NCI-H187 (cell line): ENCODE data around the gene SERTAD3.
"Not testable (repeated sequence)": the region's sequence is repeated elsewhere in the genome, so short reads cannot be mapped to it uniquely, and the experiment has no call there.

Experiments used
- DNase-seq, 2 experiments: peaks; one replicate each; lab custom pipeline; 2025; lab: John Stamatoyannopoulos, UW

SERTAD3 gene

GRCh38 chr19:40457953-40458596, 13.9 kb upstream of the SERTAD3 start:
- no peak for DNase-seq

- DNase-seq: no peak
Measured at GRCh38 chr19:40457048-40457447, 12.9 kb upstream of the SERTAD3 start.

DNA sequence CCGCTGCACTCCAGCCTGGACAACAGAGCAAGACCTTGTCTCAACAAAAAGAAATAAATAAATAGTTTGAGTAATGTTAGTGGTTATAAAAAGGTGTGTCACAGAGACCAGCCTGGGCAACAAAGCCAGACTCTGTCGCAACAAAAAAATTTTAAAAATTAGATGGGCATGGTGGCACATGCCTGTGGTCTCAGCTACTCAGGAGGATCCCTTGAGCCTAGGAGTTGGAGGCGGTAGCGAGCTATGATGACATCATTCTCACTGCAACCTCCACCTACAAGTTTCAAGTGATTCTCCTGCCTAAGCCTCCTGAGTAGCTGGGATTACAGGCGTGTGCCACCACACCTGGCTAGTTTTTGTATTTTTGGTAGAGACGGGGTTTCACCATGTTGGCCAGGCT, 9.8 kb upstream of the SERTAD3 start:
- not testable (repeated sequence) for DNase-seq

- DNase-seq: no peak
Measured at GRCh38 chr19:40453151-40453735, 9.1 kb upstream of the SERTAD3 start.

GRCh38 chr19:40452016-40452415, 7.9 kb upstream of the SERTAD3 start:
- no peak for DNase-seq

DNA sequence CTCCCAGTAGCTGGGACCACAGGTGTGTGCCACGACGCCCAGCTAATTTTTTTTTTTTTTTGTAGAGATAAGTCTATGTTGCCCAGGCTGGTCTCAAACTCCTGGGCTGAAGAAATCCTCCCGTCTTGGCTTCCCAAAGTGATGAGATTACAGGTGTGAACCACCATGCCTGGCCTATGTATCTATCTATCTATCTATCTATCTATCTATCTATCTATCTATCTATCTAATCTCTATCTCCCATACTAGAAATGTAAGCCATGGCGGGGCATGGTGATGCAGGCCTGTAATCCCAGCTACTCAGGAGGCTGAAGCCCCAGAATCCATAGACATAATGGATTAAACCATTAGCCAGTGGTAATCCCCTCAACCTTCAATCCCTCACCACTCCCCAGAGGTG, 6.5 kb upstream of the SERTAD3 start:
- no peak for DNase-seq

GRCh38 chr19:40449506-40449905, 5.4 kb upstream of the SERTAD3 start:
- no peak for DNase-seq

DNA sequence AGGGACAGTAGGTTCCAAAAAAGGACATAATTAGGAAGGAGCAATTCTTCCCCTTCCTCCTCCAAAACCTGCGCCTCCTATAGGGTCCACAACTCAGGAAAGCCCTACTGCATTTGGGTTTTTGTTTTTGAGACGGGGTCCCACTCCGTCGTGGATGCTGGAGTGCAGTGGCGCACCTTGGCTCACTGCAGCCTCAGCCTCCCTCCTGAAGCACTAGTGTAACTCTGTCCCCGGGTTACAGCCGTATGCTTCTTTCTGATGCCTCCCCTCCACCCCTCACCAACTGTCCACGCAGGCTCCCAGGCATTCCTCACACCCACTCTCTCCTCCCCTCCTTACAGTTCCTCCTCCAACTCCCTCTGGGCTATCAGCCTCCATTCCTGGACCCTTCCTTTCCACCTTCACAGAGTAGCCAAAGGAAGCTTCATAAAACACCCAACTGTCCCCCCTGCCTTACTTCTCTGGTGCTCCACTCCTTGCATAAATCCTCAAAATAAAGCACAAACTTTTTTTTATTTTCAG, 2.2 kb upstream of the SERTAD3 start:
- DNase-seq: no peak

GRCh38 chr19:40445780-40446262, 1.7 kb upstream of the SERTAD3 start:
- no peak for DNase-seq

DNA sequence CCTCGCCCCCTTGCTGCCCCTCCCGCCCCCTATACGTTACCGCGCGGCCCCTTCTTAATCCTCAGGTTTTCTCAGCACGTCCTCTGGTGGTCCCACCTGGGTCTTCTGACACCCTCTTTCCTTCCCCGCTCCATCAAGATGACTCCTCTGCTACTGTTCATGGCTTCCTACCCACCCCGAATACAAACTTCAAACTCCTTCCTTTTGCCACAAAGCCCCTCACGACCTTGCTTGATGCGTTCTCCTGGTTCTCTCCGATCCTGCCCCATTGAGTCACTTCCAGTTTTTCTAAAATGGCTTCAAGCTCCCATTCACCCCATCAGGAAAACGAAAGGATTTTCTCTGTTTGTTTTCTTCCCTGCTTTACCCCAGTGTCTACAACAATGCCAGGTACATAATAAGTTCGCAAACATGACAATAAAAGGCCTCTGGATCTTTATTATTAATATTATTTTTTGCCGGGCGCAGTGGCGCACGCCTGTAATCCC, 734 bp upstream of the SERTAD3 start:
- DNase-seq: no peak

- DNase-seq: peak; percentile 98 to 99
Measured at GRCh38 chr19:40443131-40443999, 770 bp downstream of the SERTAD3 start.

DNA sequence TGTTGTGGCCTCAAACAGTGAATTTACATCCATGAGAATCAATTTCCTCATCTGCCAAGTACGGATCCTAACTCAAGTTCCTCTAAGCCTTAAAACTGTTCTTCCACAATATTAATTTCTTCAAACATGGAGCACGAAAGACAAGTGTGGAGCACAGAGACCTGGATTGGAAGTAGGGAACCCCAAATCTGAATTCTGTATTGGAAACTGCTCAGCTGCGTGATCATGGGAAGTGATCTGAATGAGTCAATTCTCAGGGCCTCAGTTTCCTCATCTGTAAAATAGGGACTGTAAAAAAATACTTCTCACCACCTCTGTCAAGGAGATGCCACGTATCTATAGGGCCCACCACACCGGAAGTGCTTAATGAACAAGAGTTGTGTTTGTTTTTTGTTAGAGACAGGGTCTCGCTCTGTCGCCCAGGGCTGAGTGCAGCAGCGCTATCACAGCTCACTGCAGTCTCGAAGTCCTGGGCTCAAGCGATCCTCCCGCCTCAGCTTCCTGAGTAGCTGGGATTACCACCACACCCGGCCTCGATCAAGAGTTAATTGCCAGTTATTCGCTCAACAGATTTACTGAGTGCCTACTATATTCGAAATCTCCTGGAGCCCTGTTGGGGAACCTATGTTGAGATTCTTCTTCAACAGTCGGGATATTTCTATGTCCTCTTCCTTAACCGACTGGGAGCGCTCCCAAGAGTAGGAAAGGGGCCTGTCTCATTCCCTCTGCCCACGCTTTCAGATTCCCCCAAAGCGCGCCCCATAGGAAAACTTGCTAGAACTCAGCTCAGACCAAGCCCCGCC, 1.6 kb downstream of the SERTAD3 start:
- no peak for DNase-seq

- DNase-seq: no peak
Measured at GRCh38 chr19:40441719-40442253, 2.3 kb downstream of the SERTAD3 start.

DNA sequence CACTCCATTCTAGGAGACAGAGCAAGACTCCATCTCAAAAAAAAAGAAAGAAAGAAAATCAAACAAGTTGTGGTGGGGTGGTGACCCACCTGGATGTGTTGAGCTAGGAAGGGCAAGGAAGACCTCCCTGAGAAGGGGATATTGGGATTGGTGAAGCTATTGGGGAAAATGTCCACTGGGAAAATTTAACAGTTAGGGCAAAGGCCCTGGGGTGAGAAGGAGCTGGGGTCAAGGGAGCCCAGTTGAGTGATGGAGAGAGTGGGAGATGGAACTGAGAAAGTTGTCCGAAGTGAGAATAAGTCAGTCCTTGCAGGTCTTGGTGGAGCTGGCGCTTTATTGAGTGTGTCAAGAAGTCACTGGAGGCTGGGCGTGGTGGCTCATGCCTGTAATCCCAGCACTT, 5.9 kb downstream of the SERTAD3 start:
- DNase-seq: no peak

GRCh38 chr19:40433391-40434216, 10.5 kb downstream of the SERTAD3 start:
- DNase-seq: peak; percentile 72 to 80

- DNase-seq: not testable (repeated sequence)
Measured at GRCh38 chr19:40432760-40433159, 11.4 kb downstream of the SERTAD3 start.

DNA sequence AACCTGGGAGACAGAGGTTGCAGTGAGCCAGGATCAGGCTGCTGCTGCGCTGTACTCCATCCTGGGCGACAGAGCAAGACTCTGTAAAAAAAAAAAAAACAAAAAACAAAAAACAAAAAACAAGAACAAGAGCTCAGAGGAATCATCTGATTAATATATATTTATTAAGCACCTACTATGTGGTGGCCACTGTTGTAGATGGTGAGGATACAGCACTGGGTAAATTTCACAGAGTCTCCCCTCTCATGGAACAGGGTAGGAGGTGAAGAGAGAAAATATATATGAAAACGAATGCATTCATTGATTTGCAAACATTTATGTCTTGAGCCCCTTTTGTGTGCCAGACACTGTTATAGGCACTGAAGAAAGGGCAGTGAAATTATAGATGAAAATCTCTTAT, 12.4 kb downstream of the SERTAD3 start:
- DNase-seq: no peak

- DNase-seq: not testable (repeated sequence)
Measured at GRCh38 chr19:40430242-40430641, 13.9 kb downstream of the SERTAD3 start.

DNA sequence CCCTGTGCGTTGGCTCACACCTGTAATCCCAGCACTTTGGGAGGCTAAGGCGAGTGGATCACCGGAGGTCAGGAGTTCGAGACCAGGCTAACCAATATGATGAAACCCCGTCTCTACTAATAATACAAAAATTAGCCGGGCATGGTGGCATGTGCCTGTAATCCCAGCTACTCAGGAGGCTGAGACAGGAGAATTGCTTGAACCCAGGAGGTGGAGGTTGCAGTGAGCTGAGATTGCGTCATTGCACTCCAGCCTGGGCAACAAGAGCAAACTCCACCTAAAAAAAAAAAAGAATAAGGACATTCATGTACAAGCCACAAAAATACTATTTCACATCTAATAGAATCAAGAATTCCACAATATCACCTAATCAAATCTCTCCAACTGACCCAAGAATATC, 15.9 kb downstream of the SERTAD3 start:
- DNase-seq: not testable (repeated sequence)
